ENCODE measurements around the gene CERS6. TPM values are rescaled to one million over a fixed set of nuclear protein-coding genes. Genes with fewer than 3 reads are reported as not detected.

CERS6 gene
- total and polyA plus RNA-seq, 2 of the 8 experiments (the other 6 are each of a cell fraction or from before 2014, with no cell fraction given) = 6.8 to 28.2 TPM

DNA sequence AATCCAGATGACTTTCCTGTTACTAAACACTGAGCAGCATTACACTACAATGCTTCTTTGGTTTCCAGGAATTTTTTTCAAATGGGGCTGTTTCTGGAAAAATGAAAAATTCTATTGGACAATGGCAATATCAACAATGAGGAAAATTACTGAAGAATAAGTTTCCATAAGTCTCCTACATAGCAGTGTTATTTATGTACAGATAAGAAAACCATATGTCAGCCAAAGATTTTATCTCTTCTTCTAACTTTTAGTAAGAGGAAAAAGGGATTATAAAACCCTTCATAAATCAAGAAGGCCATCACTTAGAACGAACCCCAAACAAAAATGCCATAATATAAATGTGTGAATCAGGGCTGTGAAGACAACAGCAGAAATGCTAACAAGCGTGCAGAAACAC, 314.7 kb downstream of the CERS6 start:
- WGBS, 2 experiments (ENCODE audit: extremely low coverage in 1 of 2, insufficient coverage in 1 of 2, insufficient read length in 1 of 2, insufficient replicate concordance in 2 of 2, low coverage in 1 of 2, low lambda C conversion rate in 2 of 2, missing lambda C conversion rate in 1 of 2) = 98% methylated on average over 2 of the region's 2 CpGs; no CpG with 5 or more reads in 1 of the 2 experiments
- no peak overlapping the region for H2BK5ac ChIP-seq (ENCODE audit: low read depth, low read length)
- H3K9ac ChIP-seq (replicated peaks in 1 of 4; ENCODE audit: extremely low read depth in 1 of 4, low read depth in 3 of 4, low read length in 3 of 4) = no peak overlapping the region
- H3K23me2 ChIP-seq (ENCODE audit: low read depth, low read length) = no peaks in the 10 kb centered on the region
- TF ChIP-seq RXRA (IDR thresholded peaks at IDR 0.05; ENCODE audit: insufficient read depth, low read depth, low read length) = no peak
- no peak for TF ChIP-seq CBX8 (IDR thresholded peaks at IDR 0.05; ENCODE audit: borderline replicate concordance, low read depth, low read length)
- no peak for TF ChIP-seq BACH1 (IDR thresholded peaks at IDR 0.05; ENCODE audit: low read length)
- no peak for TF ChIP-seq YY1 (IDR thresholded peaks at IDR 0.05; ENCODE audit: low read depth, low read length)
- TF ChIP-seq SUZ12 (IDR thresholded peaks at IDR 0.05; ENCODE audit: low read length) = no peak
- no peak for TF ChIP-seq BCL11A (IDR thresholded peaks at IDR 0.05; ENCODE audit: low read depth in 2 of 2, low read length in 2 of 2)
- no peak for TF ChIP-seq EGR1 (IDR thresholded peaks at IDR 0.05; ENCODE audit: borderline replicate concordance, low read depth, low read length)
- TF ChIP-seq, protein P1, sequence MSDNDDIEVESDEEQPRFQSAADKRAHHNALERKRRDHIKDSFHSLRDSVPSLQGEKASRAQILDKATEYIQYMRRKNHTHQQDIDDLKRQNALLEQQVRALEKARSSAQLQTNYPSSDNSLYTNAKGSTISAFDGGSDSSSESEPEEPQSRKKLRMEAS (IDR thresholded peaks at IDR 0.05) = no peak
- TF ChIP-seq GTF2F1 (IDR thresholded peaks at IDR 0.05; ENCODE audit: borderline replicate concordance, low read depth, low read length) = no peak
- no peak for TF ChIP-seq RNF2 (IDR thresholded peaks at IDR 0.05; ENCODE audit: borderline replicate concordance, low read depth, low read length, missing control alignments, poor library complexity, severe bottlenecking)
- TF ChIP-seq, protein P2, sequence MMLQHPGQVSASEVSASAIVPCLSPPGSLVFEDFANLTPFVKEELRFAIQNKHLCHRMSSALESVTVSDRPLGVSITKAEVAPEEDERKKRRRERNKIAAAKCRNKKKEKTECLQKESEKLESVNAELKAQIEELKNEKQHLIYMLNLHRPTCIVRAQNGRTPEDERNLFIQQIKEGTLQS (IDR thresholded peaks at IDR 0.05; ENCODE audit: insufficient read depth, low read depth, low read length) = no peak
- no peak for TF ChIP-seq BRCA1 (IDR thresholded peaks at IDR 0.05; ENCODE audit: low read depth, low read length)
- no peak for TF ChIP-seq ZNF274 (IDR thresholded peaks at IDR 0.05; ENCODE audit: borderline replicate concordance, extremely low read depth, low read length)
- no peak overlapping the region for H4K5ac ChIP-seq (ENCODE audit: insufficient read length, low read depth, low read length)
- ChIA-PET CTCF (ENCODE audit: partially characterized antibody) (interaction anchor here (1.0 to 4.0 kb wide), 5 partner anchors 11 to 151 kb away, joined by 3 to 22 read pairs (median 4); no protein-coding TSS in a partner anchor), POLR2A (ENCODE audit: partially characterized antibody) (no interaction called here)
- H3K4me3 ChIP-seq (ENCODE audit: extremely low read depth in 1 of 4, insufficient read depth in 2 of 4, low read depth in 3 of 4, low read length in 4 of 4) = no peak overlapping the region
- DNase-seq (ENCODE audit: low read depth in 1 of 2, low spot score in 2 of 2) (no peak), FAIRE-seq (no peak)
- no peak overlapping the region for H3K18ac ChIP-seq (ENCODE audit: extremely low read depth, low read length)
- H2AFZ ChIP-seq (ENCODE audit: low read length) = no peak overlapping the region
- H3K27me3 ChIP-seq (replicated peaks in 1 of 4; ENCODE audit: control insufficient read depth in 3 of 4, extremely low read depth in 1 of 4, insufficient read depth in 3 of 4, low read length in 3 of 4) = no peaks in the 10 kb centered on the region
- no peak overlapping the region for H2BK15ac ChIP-seq (ENCODE audit: low read length)
- H4K20me1 ChIP-seq (replicated peaks in 1 of 2; ENCODE audit: control insufficient read depth in 1 of 2, insufficient read depth in 2 of 2, low read length in 2 of 2) = no peaks in the 10 kb centered on the region
- H3K79me2 ChIP-seq (ENCODE audit: control insufficient read depth in 1 of 2, insufficient read depth in 2 of 2, low read length in 2 of 2) = no peaks in the 10 kb centered on the region
- no peaks in the 10 kb centered on the region for H3K79me1 ChIP-seq (ENCODE audit: low read depth, low read length)
- H3K4ac ChIP-seq (replicated peaks; ENCODE audit: insufficient read length, low read depth, low read length) = no peak overlapping the region
- no peak overlapping the region for H3K23ac ChIP-seq (ENCODE audit: insufficient read length)
- H4K91ac ChIP-seq (replicated peaks; ENCODE audit: insufficient read length, low read length) = no peak overlapping the region
- H3K36me3 ChIP-seq (ENCODE audit: control insufficient read depth in 2 of 4, insufficient read depth in 4 of 4, low read length in 3 of 4) = peaks cover 0 to 6% (median 3%) of the 10 kb centered on the region in 4 experiments; a peak in 6 of 8 replicates
- no peak overlapping the region for H2BK120ac ChIP-seq (replicated peaks; ENCODE audit: low read depth, low read length)
- no peak overlapping the region for H3K14ac ChIP-seq (ENCODE audit: insufficient read length)
- no peak overlapping the region for H4K8ac ChIP-seq (ENCODE audit: extremely low read depth, insufficient read depth, low read length)
- H3K56ac ChIP-seq (replicated peaks; ENCODE audit: insufficient read length, low read depth, low read length) = no peak overlapping the region
- H2AK5ac ChIP-seq (ENCODE audit: low read depth, low read length) = no peak overlapping the region
- H3K4me2 ChIP-seq (ENCODE audit: insufficient read depth in 1 of 2, low read depth in 2 of 2, low read length in 2 of 2) = no peak overlapping the region
- H2BK20ac ChIP-seq (ENCODE audit: low read length) = no peak overlapping the region
- H2BK12ac ChIP-seq (ENCODE audit: low read depth, low read length) = no peak overlapping the region
- H3K9me3 ChIP-seq (ENCODE audit: insufficient read depth in 2 of 2, low read depth in 1 of 2, low read length in 1 of 2) = no peaks in the 10 kb centered on the region
- H3K4me1 ChIP-seq (replicated peaks in 1 of 4; ENCODE audit: control insufficient read depth in 3 of 4, insufficient read depth in 4 of 4, low read length in 3 of 4) = no peaks in the 10 kb centered on the region
- H3K27ac ChIP-seq (ENCODE audit: low read depth, low read length) = no peak overlapping the region
